Breast epithelium (tissue), 4 donors: ENCODE results near the gene POLR2M. TPM values are rescaled to one million over a fixed set of nuclear protein-coding genes. Genes with fewer than 3 reads are reported as not detected.
A peak's percentile ranks its signal among the peaks of the same experiment; 100 is the strongest.

Experiments used
- DNase-seq, 2 donors: peaks; one replicate each; pipeline ENCODE4 v3.0.0-alpha.2; 2019; ENCODE audit warnings: low spot score in 2 of 2
- H3K27ac ChIP-seq, 2 donors: fragments of 200-600 bp; sonication (generic) in 1 of 2; one replicate each; pipeline ENCODE4 v1.5.1; 2016 to 2019; ENCODE audit warnings: mild to moderate bottlenecking in 1 of 2
- H3K27me3 ChIP-seq, 2 donors: fragments of 200-600 bp; sonication (generic) in 1 of 2; one replicate each; pipeline versions ENCODE4 v1.5.1 to v1.6.0; 2017 to 2019; ENCODE audit warnings: control low read depth in 1 of 2, mild to moderate bottlenecking in 1 of 2
- H3K36me3 ChIP-seq: fragments of 200-600 bp; one replicate; pipeline ENCODE4 v1.5.1; 2019
- H3K4me1 ChIP-seq, 2 donors: fragments of 200-600 bp; sonication (generic); one replicate each; pipeline ENCODE4 v1.5.1; 2016 to 2019; ENCODE audit warnings: control low read depth in 1 of 2
- H3K4me3 ChIP-seq, 3 donors: fragments of 200-600 bp; sonication (generic); 1 replicate in 2 of 3; 2 replicates in 1 of 3; pipeline ENCODE4 v1.5.1; 2016 to 2019; ENCODE audit warnings: mild to moderate bottlenecking in 3 of 3, moderate library complexity in 2 of 3
- H3K9me3 ChIP-seq, 2 donors: fragments of 200-600 bp; sonication (generic) in 1 of 2; one replicate each; pipeline ENCODE4 v1.5.1; 2016 to 2019; ENCODE audit warnings: control low read depth in 1 of 2
- POLR2A ChIP-seq: fragments of 450-650 bp; IDR thresholded peaks from one replicate; pipeline ENCODE4 v1.6.1; 2016; ENCODE audit warnings: antibody characterized with exemption, mild to moderate bottlenecking, moderate library complexity
- POLR2AphosphoS5 ChIP-seq, 3 donors: sonication (generic); formaldehyde crosslinking; IDR thresholded peaks; one replicate each; pipeline ENCODE4 v1.6.1; 2017; ENCODE audit warnings: antibody characterized with exemption in 3 of 3
- intact Hi-C: fragments of 100-400 bp; cut with DNase I; formaldehyde crosslinking; loops from one replicate; pipeline ENCODE4 v1.15.1; 2023; ENCODE audit warnings: low total_unique reads
- total RNA-seq, 3 donors: library from RNA; depleted of rRNA; stranded (reverse); fragments of >200 nt; gene quantifications; one replicate each; pipeline ENCODE4 v1.1.0, GENCODE V29; 2016
- TF ChIP-seq, protein P1 (sequence below), 3 donors: fragments of 450-650 bp; IDR thresholded peaks; one replicate each; pipeline ENCODE4 v1.5.1; 2016 to 2017; ENCODE audit warnings: antibody characterized with exemption in 3 of 3, mild to moderate bottlenecking in 3 of 3, moderate library complexity in 3 of 3

POLR2M gene
- total RNA-seq, 3 donors from 2014 or later, result 63.5 to 194 (median 126) TPM

DNA sequence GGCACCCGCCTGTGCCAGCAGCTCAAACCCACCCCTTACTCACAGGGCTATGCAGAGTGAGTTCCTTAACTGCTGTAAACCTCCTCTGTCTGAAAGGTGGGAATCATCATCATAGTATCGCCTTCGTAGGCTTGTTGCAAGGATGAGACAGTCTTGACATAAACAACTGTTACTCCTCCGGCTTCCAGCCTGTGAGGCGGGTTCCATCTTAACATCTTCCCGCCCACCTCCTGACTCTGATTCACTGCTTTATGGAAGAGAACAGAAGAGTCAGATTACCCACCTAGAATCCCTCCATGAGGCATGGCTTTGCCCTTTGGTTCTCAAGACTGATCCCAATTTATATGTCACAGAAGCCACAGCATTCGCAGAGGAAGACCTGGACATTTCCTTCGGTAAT, 21.9 kb downstream of the POLR2M start:
- Histone ChIP-seq H3K9me3 (no peaks in the 10 kb centered on the region), H3K4me1 (no peaks in the 10 kb centered on the region), H3K4me3 (no peak overlapping the region), H3K27ac (no peak overlapping the region), H3K36me3 (no peaks in the 10 kb centered on the region), H3K27me3 (no peaks in the 10 kb centered on the region)
- DNase-seq, result no peak
- TF ChIP-seq, protein P1, sequence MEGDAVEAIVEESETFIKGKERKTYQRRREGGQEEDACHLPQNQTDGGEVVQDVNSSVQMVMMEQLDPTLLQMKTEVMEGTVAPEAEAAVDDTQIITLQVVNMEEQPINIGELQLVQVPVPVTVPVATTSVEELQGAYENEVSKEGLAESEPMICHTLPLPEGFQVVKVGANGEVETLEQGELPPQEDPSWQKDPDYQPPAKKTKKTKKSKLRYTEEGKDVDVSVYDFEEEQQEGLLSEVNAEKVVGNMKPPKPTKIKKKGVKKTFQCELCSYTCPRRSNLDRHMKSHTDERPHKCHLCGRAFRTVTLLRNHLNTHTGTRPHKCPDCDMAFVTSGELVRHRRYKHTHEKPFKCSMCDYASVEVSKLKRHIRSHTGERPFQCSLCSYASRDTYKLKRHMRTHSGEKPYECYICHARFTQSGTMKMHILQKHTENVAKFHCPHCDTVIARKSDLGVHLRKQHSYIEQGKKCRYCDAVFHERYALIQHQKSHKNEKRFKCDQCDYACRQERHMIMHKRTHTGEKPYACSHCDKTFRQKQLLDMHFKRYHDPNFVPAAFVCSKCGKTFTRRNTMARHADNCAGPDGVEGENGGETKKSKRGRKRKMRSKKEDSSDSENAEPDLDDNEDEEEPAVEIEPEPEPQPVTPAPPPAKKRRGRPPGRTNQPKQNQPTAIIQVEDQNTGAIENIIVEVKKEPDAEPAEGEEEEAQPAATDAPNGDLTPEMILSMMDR (IDR thresholded peaks at IDR 0.05), result no peak
- no peak for TF ChIP-seq POLR2AphosphoS5 (IDR thresholded peaks at IDR 0.05)
- no peak for TF ChIP-seq POLR2A
- intact Hi-C loops, result no loop called here

DNA sequence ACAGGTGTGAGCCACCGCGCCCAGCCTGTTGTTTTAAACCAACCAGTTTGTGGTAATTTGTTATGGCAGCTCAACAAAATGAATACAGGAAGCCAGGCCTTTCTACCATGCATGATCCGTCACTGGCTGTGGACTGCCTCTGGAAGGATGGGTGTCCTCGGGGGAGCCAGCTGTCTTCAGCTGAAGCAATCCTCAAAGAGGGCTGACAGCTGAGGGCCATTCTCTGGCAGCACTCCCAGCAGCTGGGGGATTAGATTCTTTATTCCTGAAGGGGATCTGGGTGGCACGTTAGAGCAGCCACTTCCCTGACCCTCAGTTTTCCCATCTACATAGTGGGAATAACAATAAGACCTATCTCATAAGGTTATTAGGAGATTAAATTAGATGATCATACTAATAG, 24.4 kb downstream of the POLR2M start:
- H3K27me3 ChIP-seq, result no peaks in the 10 kb centered on the region
- no peaks in the 10 kb centered on the region for H3K9me3 ChIP-seq
- no peak for DNase-seq
- H3K27ac ChIP-seq, result no peak overlapping the region
- TF ChIP-seq POLR2AphosphoS5 (IDR thresholded peaks at IDR 0.05) (no peak), POLR2A (no peak)
- TF ChIP-seq, protein P1 (IDR thresholded peaks at IDR 0.05), result no peak
- no peak overlapping the region for H3K4me3 ChIP-seq
- no peaks in the 10 kb centered on the region for H3K36me3 ChIP-seq
- H3K4me1 ChIP-seq, result no peaks in the 10 kb centered on the region
- intact Hi-C loops, result no loop called here

DNA sequence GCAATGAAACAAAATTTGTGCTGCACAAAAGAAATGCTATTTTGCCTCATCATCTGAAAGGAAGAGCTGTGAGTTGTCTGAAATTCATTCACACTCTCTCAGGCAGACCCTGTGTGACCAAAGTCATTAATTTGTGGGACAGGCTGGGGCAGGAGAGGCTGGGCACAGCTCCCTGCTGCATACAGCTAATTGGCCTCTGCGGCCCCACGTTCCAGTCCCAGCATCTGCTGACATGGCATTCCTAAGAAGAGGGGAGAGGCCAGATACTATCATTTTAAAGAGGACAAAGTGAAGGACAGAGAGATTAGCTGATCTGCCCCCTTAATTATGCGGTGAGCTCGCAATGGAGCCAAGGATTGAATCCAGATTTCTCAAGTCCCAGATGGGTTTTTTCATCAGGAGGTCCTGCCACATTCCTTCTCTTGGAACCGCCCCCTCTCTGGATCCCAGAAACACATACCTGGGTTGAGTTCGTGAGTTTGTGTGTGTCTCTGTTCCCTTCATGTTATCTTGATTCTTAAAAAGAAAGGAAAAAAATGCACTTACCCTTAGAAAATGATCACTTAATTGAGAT, 25.1 kb downstream of the POLR2M start:
- no peaks in the 10 kb centered on the region for H3K9me3 ChIP-seq
- no peaks in the 10 kb centered on the region for H3K36me3 ChIP-seq
- no peaks in the 10 kb centered on the region for H3K4me1 ChIP-seq
- H3K4me3 ChIP-seq, result no peak overlapping the region
- H3K27me3 ChIP-seq, result no peaks in the 10 kb centered on the region
- TF ChIP-seq, protein P1 (IDR thresholded peaks at IDR 0.05), result no peak
- TF ChIP-seq POLR2A (no peak), POLR2AphosphoS5 (IDR thresholded peaks at IDR 0.05) (no peak)
- H3K27ac ChIP-seq, result no peak overlapping the region
- intact Hi-C loops, result no loop called here
- DNase-seq, result no peak

DNA sequence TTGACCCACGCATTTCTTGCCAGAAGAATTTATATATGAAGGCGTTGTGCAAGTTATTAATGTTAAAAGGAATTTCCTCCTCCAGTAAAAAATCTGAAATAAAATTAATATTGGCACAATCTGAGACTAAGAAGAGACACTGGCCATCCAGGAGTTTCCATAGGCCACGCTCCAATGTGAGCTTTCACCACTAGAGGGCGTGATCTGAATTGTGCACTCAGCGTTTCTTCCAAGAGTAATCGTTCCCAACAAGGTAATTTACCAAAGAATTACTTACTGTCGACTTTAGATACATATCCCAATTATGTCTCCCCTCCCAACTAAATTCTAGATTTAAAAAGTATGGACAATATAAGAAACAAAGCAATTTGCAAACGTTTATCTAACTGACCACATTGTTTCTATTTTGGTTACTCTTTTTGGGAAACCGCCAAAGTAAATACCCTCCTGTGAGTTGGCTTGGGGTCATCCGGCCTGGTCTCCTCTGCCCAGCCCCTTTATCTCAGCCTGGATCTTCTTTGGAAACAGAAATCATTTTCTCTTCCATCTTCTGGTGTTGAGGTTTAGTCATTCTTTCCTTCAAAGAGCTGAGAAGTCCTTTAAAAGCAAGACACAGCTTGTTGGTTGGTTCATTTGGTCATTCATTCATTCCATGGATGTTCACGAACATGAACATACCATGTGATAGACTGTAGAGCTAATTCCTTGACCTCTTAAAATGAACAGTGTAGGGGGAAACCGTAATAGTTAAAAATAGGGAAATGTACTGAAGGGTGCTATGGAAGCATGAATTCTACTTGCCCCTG, 26.2 kb downstream of the POLR2M start:
- no peaks in the 10 kb centered on the region for H3K4me1 ChIP-seq
- intact Hi-C loops, result no loop called here

DNA sequence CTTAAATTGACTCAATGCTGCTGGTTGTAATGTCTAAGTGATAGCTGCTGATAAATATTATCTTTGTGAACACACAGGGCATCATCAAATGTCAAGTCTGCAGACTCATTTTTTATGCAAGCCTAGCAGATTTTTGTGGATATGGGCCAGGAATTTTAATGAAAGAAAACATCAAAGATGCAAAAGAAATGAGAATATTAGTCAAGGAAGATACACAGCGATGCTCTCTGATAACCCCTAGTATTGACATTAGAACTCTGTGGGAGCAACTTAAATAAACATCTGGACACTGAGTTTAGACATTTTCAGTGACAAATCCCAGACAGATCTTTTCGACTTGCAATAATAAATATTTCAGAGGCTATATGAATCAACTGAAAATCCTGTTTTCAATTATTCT, 28.3 kb downstream of the POLR2M start:
- no peaks in the 10 kb centered on the region for H3K4me1 ChIP-seq
- no peaks in the 10 kb centered on the region for H3K36me3 ChIP-seq
- H3K9me3 ChIP-seq, result no peaks in the 10 kb centered on the region
- no peak overlapping the region for H3K27ac ChIP-seq
- DNase-seq, result no peak
- no peak overlapping the region for H3K4me3 ChIP-seq
- H3K27me3 ChIP-seq, result no peaks in the 10 kb centered on the region
- intact Hi-C loops, result no loop called here
- TF ChIP-seq POLR2AphosphoS5 (IDR thresholded peaks at IDR 0.05) (no peak), POLR2A (no peak)
- TF ChIP-seq, protein P1 (IDR thresholded peaks at IDR 0.05), result no peak

More for the DNA sequence above, 26.2 kb downstream of the POLR2M start:
- Histone ChIP-seq H3K4me3 (no peak overlapping the region), H3K36me3 (no peaks in the 10 kb centered on the region), H3K9me3 (no peaks in the 10 kb centered on the region), H3K27ac (no peak overlapping the region), H3K27me3 (no peaks in the 10 kb centered on the region)
- DNase-seq, result no peak
- TF ChIP-seq, protein P1 (IDR thresholded peaks at IDR 0.05), result peak; percentile 59 to 71 (median 61)
- no peak for TF ChIP-seq POLR2AphosphoS5 (IDR thresholded peaks at IDR 0.05)
